Uterus (tissue), 2 donors: Measurements from ENCODE around the gene TIGD1.

Source experiments
- CTCF ChIP-seq, 4 experiments: fragments of 200-600 bp in 2 of 4; fragments of 450-650 bp in 2 of 4; sonication (generic) in 2 of 4; IDR thresholded peaks; one replicate each; pipeline ENCODE4 v1.5.1; 2016 to 2019; ENCODE audit warnings: antibody characterized with exemption in 4 of 4, mild to moderate bottlenecking in 2 of 4, moderate library complexity in 1 of 4
- POLR2A ChIP-seq, 2 donors: fragments of 450-650 bp; IDR thresholded peaks; one replicate each; pipeline ENCODE4 v1.6.1; 2016; ENCODE audit warnings: antibody characterized with exemption in 2 of 2, mild to moderate bottlenecking in 1 of 2, moderate library complexity in 1 of 2

- TF ChIP-seq CTCF (IDR thresholded peaks at IDR 0.05) (no peak), POLR2A (IDR thresholded peaks at IDR 0.05) (no peak)
Observed at GRCh38 chr2:232525791-232526371, 24.5 kb downstream of the TIGD1 start, which contains the start of gene CHRND.
